NCI-H187 treated with DMSO at 0.1 percent for 48 hours (cell line): ENCODE results near the gene APOBEC3F.

Source experiments
- DNase-seq: peaks from one replicate; lab custom pipeline; 2025; lab: John Stamatoyannopoulos, UW

Gene APOBEC3F

DNA sequence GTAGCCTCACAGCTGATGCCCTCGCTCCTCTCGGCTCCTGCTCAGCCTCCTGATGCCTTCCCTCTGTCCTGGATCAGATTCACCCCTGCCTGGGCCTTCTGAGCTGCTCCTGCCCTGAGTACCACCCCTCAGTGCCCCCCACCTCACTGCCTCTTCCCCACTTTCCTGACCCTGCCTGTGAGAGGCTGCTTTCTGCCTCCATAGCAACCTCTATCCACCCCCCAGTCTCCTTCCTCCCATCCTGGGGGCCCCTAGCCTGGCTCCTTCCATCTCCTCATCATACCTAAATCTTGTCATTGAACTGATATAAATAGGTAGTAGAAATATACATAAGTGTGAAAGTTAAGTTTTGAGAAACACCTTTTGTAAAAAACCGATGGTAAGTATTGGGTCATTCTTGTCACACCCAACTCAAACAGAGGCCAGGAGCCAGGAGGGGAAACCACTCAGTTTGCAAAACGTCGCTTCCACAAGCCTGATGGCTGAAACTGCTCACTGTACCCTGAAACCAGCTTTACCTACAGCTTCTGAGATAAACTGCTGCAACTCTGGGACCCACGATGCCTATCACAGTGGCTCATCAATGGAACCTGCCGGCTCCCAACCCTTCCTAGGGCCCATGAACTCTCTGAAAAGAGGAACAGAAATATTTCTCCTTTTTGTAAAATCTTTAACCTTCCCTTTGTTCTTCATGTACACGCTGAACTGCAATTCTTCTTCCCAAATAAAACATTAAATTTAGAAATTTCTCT is 51.6 kb downstream of the APOBEC3F start:
- no peak for DNase-seq

DNA sequence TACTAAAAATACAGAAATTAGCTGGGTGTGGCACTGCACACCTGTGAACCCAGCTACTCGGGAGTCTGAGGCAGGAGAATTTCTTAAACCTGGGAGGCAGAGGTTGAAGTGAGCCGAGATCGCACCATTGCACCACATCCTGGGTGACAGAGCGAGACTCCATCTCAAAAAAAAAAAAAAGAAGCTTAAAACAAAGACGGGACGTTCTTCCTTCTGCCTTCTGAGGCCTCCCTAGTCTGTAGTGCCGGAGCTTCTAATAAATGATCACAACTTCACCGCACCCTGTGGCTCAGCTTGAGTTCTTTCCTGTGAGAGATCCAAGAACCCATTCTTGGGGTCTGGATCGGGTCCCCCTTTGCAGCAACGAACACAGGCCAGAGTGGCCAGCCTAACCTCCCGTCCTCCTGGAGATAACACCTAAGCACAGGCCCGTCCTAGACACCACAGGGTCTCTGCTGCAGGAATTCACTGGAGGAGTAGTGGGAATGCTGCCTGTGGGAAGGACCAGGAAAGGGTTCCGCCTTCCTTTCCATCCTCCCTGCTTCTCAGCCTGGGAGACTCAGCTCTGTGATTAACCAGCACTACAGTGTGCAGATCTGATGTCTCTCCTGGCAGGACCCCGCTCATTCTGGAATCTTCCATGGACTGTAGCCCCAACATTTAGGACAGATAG is 54.2 kb downstream of the APOBEC3F start:
- no peak for DNase-seq

GRCh38 chr22:39095971-39096370 is 55.3 kb downstream of the APOBEC3F start:
- DNase-seq, result no peak

DNA sequence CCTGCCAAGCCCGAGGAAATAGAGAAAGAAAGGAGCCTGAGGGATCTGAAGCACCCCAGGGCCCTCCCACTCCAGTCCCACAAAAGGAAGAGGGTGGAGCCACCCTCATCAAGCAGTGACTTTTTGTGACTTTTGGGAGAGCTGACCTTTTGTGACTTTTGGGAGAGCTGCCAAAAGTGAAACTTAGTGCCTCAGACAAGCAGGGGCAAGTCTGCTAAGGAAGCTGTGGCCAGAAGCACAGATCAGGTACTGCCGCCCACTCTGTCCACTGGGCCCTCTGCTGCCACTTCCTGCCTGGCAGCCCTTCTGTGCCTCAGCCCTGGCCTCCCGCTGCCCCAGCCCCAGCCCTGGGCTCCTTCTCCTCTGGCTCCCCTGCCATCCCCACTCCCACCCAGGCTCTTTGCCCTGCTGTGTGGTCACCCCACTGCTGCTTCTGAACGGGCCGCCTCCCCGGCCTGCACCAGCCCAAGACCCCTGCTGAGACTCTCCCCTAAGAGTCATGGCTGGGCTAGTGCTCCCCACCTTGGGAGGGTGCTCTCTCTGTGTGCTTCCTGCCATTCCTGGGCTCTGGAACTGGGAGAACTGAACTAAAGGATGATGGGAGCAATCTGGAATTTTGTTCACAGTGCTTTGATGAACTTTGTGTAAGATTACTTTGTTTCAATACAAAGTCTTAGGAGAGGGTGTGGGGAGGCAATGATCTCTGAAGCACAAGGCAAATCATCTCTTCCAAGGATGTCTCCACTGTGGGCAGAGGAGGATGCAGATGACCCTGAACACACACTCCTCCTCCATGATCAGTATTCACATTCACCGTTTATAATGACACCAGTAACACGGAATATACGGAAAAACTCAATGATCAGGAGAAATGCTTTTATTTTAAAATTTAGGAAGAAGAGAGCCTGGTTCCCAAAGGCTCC is 56.7 kb downstream of the APOBEC3F start, which contains the start of gene APOBEC3H:
Gene APOBEC3H (plus strand): TSS at position 147 of the 923 bp plus-strand sequence. CDS start 3,035 bp downstream, outside the sequence.
- no peak for DNase-seq

DNA sequence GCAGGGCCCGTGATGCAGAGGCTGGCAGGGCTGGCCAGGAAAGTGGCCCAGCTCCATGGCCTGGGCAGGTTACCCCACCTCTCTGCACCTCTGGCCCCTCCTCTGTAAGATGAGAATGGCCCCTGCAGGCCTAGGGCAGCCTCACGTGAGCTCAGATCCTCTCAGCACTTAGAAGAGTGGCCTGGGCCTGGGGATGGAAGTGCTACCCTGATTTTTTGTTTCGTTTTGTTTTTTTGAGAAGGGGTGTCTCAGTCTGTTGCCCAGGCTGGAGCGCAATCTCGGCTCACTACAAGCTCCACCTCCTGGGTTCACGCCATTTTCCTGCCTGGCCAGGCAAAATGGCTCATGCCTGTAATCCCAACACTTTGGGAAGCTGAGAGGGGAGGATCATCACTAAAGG is 57.4 kb downstream of the APOBEC3F start:
- DNase-seq, result no peak

GRCh38 chr22:39098576-39098975 is 57.9 kb downstream of the APOBEC3F start:
- no peak for DNase-seq

DNA sequence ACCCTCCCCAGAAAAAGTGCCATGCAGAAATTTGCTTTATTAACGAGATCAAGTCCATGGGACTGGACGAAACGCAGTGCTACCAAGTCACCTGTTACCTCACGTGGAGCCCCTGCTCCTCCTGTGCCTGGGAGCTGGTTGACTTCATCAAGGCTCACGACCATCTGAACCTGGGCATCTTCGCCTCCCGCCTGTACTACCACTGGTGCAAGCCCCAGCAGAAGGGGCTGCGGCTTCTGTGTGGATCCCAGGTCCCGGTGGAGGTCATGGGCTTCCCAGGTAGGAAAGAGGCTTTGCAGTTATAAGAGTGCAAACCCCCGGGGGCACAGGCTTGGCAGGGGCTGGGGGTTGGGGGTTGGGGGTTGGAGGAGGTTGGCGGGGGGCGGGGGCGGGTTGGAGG is 60.6 kb downstream of the APOBEC3F start:
- DNase-seq, result no peak

GRCh38 chr22:39103431-39103830 is 62.8 kb downstream of the APOBEC3F start:
- DNase-seq, result no peak
